Measurements from ENCODE around the gene TTBK1.

TTBK1 gene

GRCh38 chr6:43239054-43239453 is 4.2 kb upstream of the TTBK1 start:
- no peaks in the 10 kb centered on the region for H3K36me3 Mint-ChIP-seq (ENCODE audit: low read depth)
- no peak overlapping the region for H3K27ac Mint-ChIP-seq
- H3K9me3 Mint-ChIP-seq = no peaks in the 10 kb centered on the region
- H3K27me3 Mint-ChIP-seq = peaks cover 27% of the 10 kb centered on the region
- no peaks in the 10 kb centered on the region for H3K4me1 Mint-ChIP-seq (ENCODE audit: low read depth)
- no peak overlapping the region for H3K4me3 Mint-ChIP-seq

- no peaks in the 10 kb centered on the region for H3K36me3 Mint-ChIP-seq (ENCODE audit: low read depth)
- no peak overlapping the region for H3K4me3 Mint-ChIP-seq
- no peaks in the 10 kb centered on the region for H3K9me3 Mint-ChIP-seq
These were observed 2.3 kb upstream of the TTBK1 start for GRCh38 chr6:43240950-43241349.

GRCh38 chr6:43241446-43241845 is 1.8 kb upstream of the TTBK1 start:
- peaks cover 4% of the 10 kb centered on the region for H3K4me1 Mint-ChIP-seq (ENCODE audit: low read depth)
- no peaks in the 10 kb centered on the region for H3K36me3 Mint-ChIP-seq (ENCODE audit: low read depth)
- no peak overlapping the region for H3K4me3 Mint-ChIP-seq
- H3K27ac Mint-ChIP-seq = no peak overlapping the region
- H3K9me3 Mint-ChIP-seq = no peaks in the 10 kb centered on the region
- peaks cover 27% of the 10 kb centered on the region for H3K27me3 Mint-ChIP-seq

More at GRCh38 chr6:43240950-43241349, 2.3 kb upstream of the TTBK1 start:
- Mint-ChIP-seq H3K27me3 (peaks cover 27% of the 10 kb centered on the region), H3K4me1 (ENCODE audit: low read depth) (no peaks in the 10 kb centered on the region), H3K27ac (no peak overlapping the region)

- Mint-ChIP-seq H3K27me3 (peaks cover 21% of the 10 kb centered on the region), H3K4me1 (ENCODE audit: low read depth) (peaks cover 21% of the 10 kb centered on the region), H3K9me3 (no peaks in the 10 kb centered on the region), H3K27ac (no peak overlapping the region), H3K4me3 (no peak overlapping the region), H3K36me3 (ENCODE audit: low read depth) (no peaks in the 10 kb centered on the region)
These were observed 512 bp downstream of the TTBK1 start for GRCh38 chr6:43243664-43244321.

GRCh38 chr6:43246301-43247113 is 3.2 kb downstream of the TTBK1 start:
- peaks cover 32% of the 10 kb centered on the region for H3K4me1 Mint-ChIP-seq (ENCODE audit: low read depth)

GRCh38 chr6:43247114-43247999 is 4.1 kb downstream of the TTBK1 start:
- Mint-ChIP-seq H3K9me3 (no peaks in the 10 kb centered on the region), H3K4me1 (ENCODE audit: low read depth) (peaks cover 37% of the 10 kb centered on the region), H3K27ac (peak overlapping the region; percentile 79), H3K4me3 (peak overlapping the region; percentile 81), H3K36me3 (ENCODE audit: low read depth) (no peaks in the 10 kb centered on the region), H3K27me3 (peaks cover 16% of the 10 kb centered on the region)

More at GRCh38 chr6:43246301-43247113, 3.2 kb downstream of the TTBK1 start:
- H3K36me3 Mint-ChIP-seq (ENCODE audit: low read depth) = no peaks in the 10 kb centered on the region
- H3K9me3 Mint-ChIP-seq = no peaks in the 10 kb centered on the region
- H3K4me3 Mint-ChIP-seq = peak overlapping the region; percentile 81
- H3K27ac Mint-ChIP-seq = no peak overlapping the region
- H3K27me3 Mint-ChIP-seq = peaks cover 9% of the 10 kb centered on the region

- Mint-ChIP-seq H3K4me3 (peak overlapping the region; percentile 81), H3K36me3 (ENCODE audit: low read depth) (no peaks in the 10 kb centered on the region), H3K27ac (peak overlapping the region; percentile 79), H3K9me3 (no peaks in the 10 kb centered on the region), H3K27me3 (peaks cover 22% of the 10 kb centered on the region), H3K4me1 (ENCODE audit: low read depth) (peaks cover 37% of the 10 kb centered on the region)
These were observed 4.8 kb downstream of the TTBK1 start for GRCh38 chr6:43248101-43248500.

GRCh38 chr6:43248791-43249190 is 5.5 kb downstream of the TTBK1 start:
- Mint-ChIP-seq H3K27me3 (peaks cover 23% of the 10 kb centered on the region), H3K4me1 (ENCODE audit: low read depth) (peaks cover 38% of the 10 kb centered on the region), H3K9me3 (no peaks in the 10 kb centered on the region), H3K4me3 (no peak overlapping the region), H3K36me3 (ENCODE audit: low read depth) (no peaks in the 10 kb centered on the region), H3K27ac (no peak overlapping the region)

GRCh38 chr6:43250992-43251373 is 7.7 kb downstream of the TTBK1 start:
- Mint-ChIP-seq H3K36me3 (ENCODE audit: low read depth) (no peaks in the 10 kb centered on the region), H3K9me3 (no peaks in the 10 kb centered on the region), H3K27me3 (peaks cover 26% of the 10 kb centered on the region), H3K4me1 (ENCODE audit: low read depth) (peaks cover 47% of the 10 kb centered on the region), H3K4me3 (no peak overlapping the region), H3K27ac (no peak overlapping the region)

- Mint-ChIP-seq H3K27ac (no peak overlapping the region), H3K4me1 (ENCODE audit: low read depth) (peaks cover 38% of the 10 kb centered on the region), H3K36me3 (ENCODE audit: low read depth) (no peaks in the 10 kb centered on the region), H3K9me3 (no peaks in the 10 kb centered on the region), H3K27me3 (peaks cover 31% of the 10 kb centered on the region), H3K4me3 (no peak overlapping the region)
These were observed 10.1 kb downstream of the TTBK1 start for GRCh38 chr6:43253401-43253800.

- Mint-ChIP-seq H3K27ac (peak overlapping the region; percentile 53), H3K4me3 (no peak overlapping the region), H3K36me3 (ENCODE audit: low read depth) (no peaks in the 10 kb centered on the region), H3K4me1 (ENCODE audit: low read depth) (peaks cover 38% of the 10 kb centered on the region), H3K9me3 (no peaks in the 10 kb centered on the region), H3K27me3 (peaks cover 31% of the 10 kb centered on the region)
These were observed 11.0 kb downstream of the TTBK1 start for GRCh38 chr6:43254138-43254817.

- peaks cover 31% of the 10 kb centered on the region for H3K27me3 Mint-ChIP-seq
- no peaks in the 10 kb centered on the region for H3K36me3 Mint-ChIP-seq (ENCODE audit: low read depth)
- H3K9me3 Mint-ChIP-seq = no peaks in the 10 kb centered on the region
- H3K4me3 Mint-ChIP-seq = no peak overlapping the region
- H3K27ac Mint-ChIP-seq = no peak overlapping the region
- H3K4me1 Mint-ChIP-seq (ENCODE audit: low read depth) = peaks cover 38% of the 10 kb centered on the region
These were observed 11.6 kb downstream of the TTBK1 start for GRCh38 chr6:43254846-43255245.

GRCh38 chr6:43255408-43256054 is 12.2 kb downstream of the TTBK1 start:
- peaks cover 31% of the 10 kb centered on the region for H3K27me3 Mint-ChIP-seq
- H3K27ac Mint-ChIP-seq = peak overlapping the region; percentile 61
- no peak overlapping the region for H3K4me3 Mint-ChIP-seq
- peaks cover 37% of the 10 kb centered on the region for H3K4me1 Mint-ChIP-seq (ENCODE audit: low read depth)
- no peaks in the 10 kb centered on the region for H3K36me3 Mint-ChIP-seq (ENCODE audit: low read depth)
- no peaks in the 10 kb centered on the region for H3K9me3 Mint-ChIP-seq
